OCI-LY1 (cell line): ENCODE results near the gene DDX31.

Experiments
- H2AFZ ChIP-seq: fragments of 200-600 bp; sonication (generic), shearing (Covaris generic); 2 replicates; pipeline ENCODE4 v1.6.0; 2014; ENCODE audit warnings: antibody characterized with exemption, mild to moderate bottlenecking, low read length
- H3F3A ChIP-seq: fragments of 200-600 bp; sonication (generic), shearing (Covaris generic); 2 replicates; pipeline ENCODE4 v1.6.0; 2014; ENCODE audit warnings: mild to moderate bottlenecking, antibody characterized with exemption, low read length, moderate library complexity; ENCODE audit not compliant: insufficient read depth
- H3K27ac ChIP-seq: fragments of 200-600 bp; sonication (generic); 2 replicates; pipeline ENCODE4 v1.5.1; 2014; ENCODE audit warnings: low read length, mixed run types, mild to moderate bottlenecking, low read depth; ENCODE audit not compliant: poor library complexity, severe bottlenecking
- H3K27me3 ChIP-seq: fragments of 200-600 bp; sonication (generic); 2 replicates; pipeline ENCODE4 v1.6.0; 2014; ENCODE audit warnings: antibody characterized with exemption, mild to moderate bottlenecking, low read length, moderate library complexity; ENCODE audit not compliant: insufficient read depth
- H3K36me3 ChIP-seq: fragments of 200-600 bp; sonication (generic); 2 replicates; pipeline ENCODE4 v1.6.1; 2014; ENCODE audit warnings: mild to moderate bottlenecking, antibody characterized with exemption, low read length, moderate library complexity, mixed read lengths; ENCODE audit not compliant: insufficient read depth
- H3K4me1 ChIP-seq: fragments of 200-600 bp; sonication (generic); 2 replicates; pipeline ENCODE4 v1.5.1; 2014; ENCODE audit warnings: mild to moderate bottlenecking, low read length, moderate library complexity; ENCODE audit not compliant: insufficient read depth, severe bottlenecking
- H3K4me2 ChIP-seq: fragments of 200-600 bp; sonication (generic), shearing (Covaris generic); 2 replicates; pipeline ENCODE4 v1.6.1; 2014; ENCODE audit warnings: low read length
- H3K4me3 ChIP-seq: fragments of 200-600 bp; sonication (generic); 2 replicates; pipeline ENCODE4 v1.5.1; 2014; ENCODE audit warnings: low read length, low read depth, mild to moderate bottlenecking, mixed read lengths; ENCODE audit not compliant: poor library complexity, severe bottlenecking
- H3K79me2 ChIP-seq: fragments of 200-600 bp; shearing (Covaris generic); 2 replicates; pipeline ENCODE4 v1.6.1; 2016; ENCODE audit warnings: mixed run types, low read length, mixed read lengths; ENCODE audit not compliant: insufficient read depth
- H3K9ac ChIP-seq: fragments of 200-600 bp; sonication (generic), shearing (Covaris generic); 2 replicates; pipeline ENCODE4 v1.6.1; 2014; ENCODE audit warnings: mild to moderate bottlenecking, low read length, mixed read lengths
- H3K9me2 ChIP-seq: fragments of 200-600 bp; sonication (generic), shearing (Covaris generic); 2 replicates; pipeline ENCODE4 v1.6.1; 2014; ENCODE audit warnings: low read depth, mild to moderate bottlenecking, low read length, mixed read lengths
- H3K9me3 ChIP-seq: fragments of 200-600 bp; shearing (Covaris generic); 2 replicates; pipeline ENCODE4 v1.6.1; 2014; ENCODE audit warnings: low read length, mixed read lengths
- H4K20me1 ChIP-seq: fragments of 200-600 bp; sonication (generic), shearing (Covaris generic); 2 replicates; pipeline ENCODE4 v1.6.0; 2016; ENCODE audit warnings: mild to moderate bottlenecking, low read length; ENCODE audit not compliant: insufficient read depth
- EZH2 ChIP-seq: fragments of 200-600 bp; sonication (generic), shearing (Covaris generic); IDR thresholded peaks from 2 replicates; pipeline ENCODE4 v1.8.0; 2017; ENCODE audit warnings: borderline replicate concordance, mixed run types, mild to moderate bottlenecking, antibody characterized with exemption, low read length, moderate library complexity, mixed read lengths
- TF ChIP-seq, protein P1 (sequence below): fragments of 200-600 bp; sonication (generic), shearing (Covaris generic); IDR thresholded peaks from 2 replicates; pipeline ENCODE4 v1.5.1; 2017; ENCODE audit warnings: mild to moderate bottlenecking, antibody characterized with exemption, low read length, moderate library complexity, mixed read lengths

The DDX31 gene

DNA sequence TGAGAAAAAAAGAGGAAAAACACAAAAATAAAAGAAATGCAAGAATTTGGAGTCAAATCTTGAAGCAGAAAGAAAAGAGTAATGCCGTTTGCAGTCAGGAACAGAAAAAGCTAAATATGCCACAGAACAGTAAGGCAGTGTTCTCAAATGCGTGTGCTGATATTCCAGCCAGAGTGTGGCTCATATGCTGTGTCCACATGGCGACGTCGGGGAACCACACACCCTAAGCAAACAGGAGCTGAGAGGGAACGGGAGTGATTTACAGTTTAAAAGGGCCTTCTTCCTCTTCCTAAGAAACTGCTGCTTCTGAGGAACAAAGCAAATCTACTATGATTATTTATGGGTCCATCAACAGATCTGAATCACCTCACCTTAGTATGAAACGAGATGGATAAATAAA, 42.7 kb downstream of the DDX31 start:
- Histone ChIP-seq H3K9ac (no peak overlapping the region), H3K36me3 (peaks cover 82% of the 10 kb centered on the region), H4K20me1 (no peaks in the 10 kb centered on the region), H3K27me3 (no peaks in the 10 kb centered on the region), H3K4me2 (no peak overlapping the region), H3K79me2 (no peaks in the 10 kb centered on the region), H3F3A (no peaks in the 10 kb centered on the region), H2AFZ (no peak overlapping the region), H3K27ac (no peak overlapping the region), H3K4me3 (no peak overlapping the region), H3K4me1 (no peaks in the 10 kb centered on the region), H3K9me3 (no peaks in the 10 kb centered on the region), H3K9me2 (no peaks in the 10 kb centered on the region)
- TF ChIP-seq EZH2 = no peak
- TF ChIP-seq, protein P1, sequence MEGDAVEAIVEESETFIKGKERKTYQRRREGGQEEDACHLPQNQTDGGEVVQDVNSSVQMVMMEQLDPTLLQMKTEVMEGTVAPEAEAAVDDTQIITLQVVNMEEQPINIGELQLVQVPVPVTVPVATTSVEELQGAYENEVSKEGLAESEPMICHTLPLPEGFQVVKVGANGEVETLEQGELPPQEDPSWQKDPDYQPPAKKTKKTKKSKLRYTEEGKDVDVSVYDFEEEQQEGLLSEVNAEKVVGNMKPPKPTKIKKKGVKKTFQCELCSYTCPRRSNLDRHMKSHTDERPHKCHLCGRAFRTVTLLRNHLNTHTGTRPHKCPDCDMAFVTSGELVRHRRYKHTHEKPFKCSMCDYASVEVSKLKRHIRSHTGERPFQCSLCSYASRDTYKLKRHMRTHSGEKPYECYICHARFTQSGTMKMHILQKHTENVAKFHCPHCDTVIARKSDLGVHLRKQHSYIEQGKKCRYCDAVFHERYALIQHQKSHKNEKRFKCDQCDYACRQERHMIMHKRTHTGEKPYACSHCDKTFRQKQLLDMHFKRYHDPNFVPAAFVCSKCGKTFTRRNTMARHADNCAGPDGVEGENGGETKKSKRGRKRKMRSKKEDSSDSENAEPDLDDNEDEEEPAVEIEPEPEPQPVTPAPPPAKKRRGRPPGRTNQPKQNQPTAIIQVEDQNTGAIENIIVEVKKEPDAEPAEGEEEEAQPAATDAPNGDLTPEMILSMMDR = no peak

- no peak overlapping the region for H3K27ac ChIP-seq
- H3K4me2 ChIP-seq = no peak overlapping the region
- TF ChIP-seq, protein P1 = no peak
- TF ChIP-seq EZH2 = no peak
- no peak overlapping the region for H2AFZ ChIP-seq
- H3K27me3 ChIP-seq = no peaks in the 10 kb centered on the region
- H3F3A ChIP-seq = no peaks in the 10 kb centered on the region
- H3K4me3 ChIP-seq = no peak overlapping the region
- no peak overlapping the region for H3K9ac ChIP-seq
- H3K36me3 ChIP-seq = peaks cover 82% of the 10 kb centered on the region
- H3K9me3 ChIP-seq = no peaks in the 10 kb centered on the region
- H3K79me2 ChIP-seq = no peaks in the 10 kb centered on the region
- H3K9me2 ChIP-seq = no peaks in the 10 kb centered on the region
- H3K4me1 ChIP-seq = no peaks in the 10 kb centered on the region
- no peaks in the 10 kb centered on the region for H4K20me1 ChIP-seq
These were observed 43.5 kb downstream of the DDX31 start for GRCh38 chr9:132626285-132626684.

- TF ChIP-seq EZH2 = no peak
- TF ChIP-seq, protein P1 = no peak
- no peaks in the 10 kb centered on the region for H3F3A ChIP-seq
- no peak overlapping the region for H3K4me2 ChIP-seq
- H3K36me3 ChIP-seq = peaks cover 71% of the 10 kb centered on the region
- H3K4me3 ChIP-seq = no peak overlapping the region
- no peaks in the 10 kb centered on the region for H3K27me3 ChIP-seq
- H4K20me1 ChIP-seq = no peaks in the 10 kb centered on the region
- H3K4me1 ChIP-seq = no peaks in the 10 kb centered on the region
- no peaks in the 10 kb centered on the region for H3K9me2 ChIP-seq
- no peak overlapping the region for H2AFZ ChIP-seq
- H3K27ac ChIP-seq = no peak overlapping the region
- H3K79me2 ChIP-seq = no peaks in the 10 kb centered on the region
- no peaks in the 10 kb centered on the region for H3K9me3 ChIP-seq
- H3K9ac ChIP-seq = no peak overlapping the region
These were observed 47.6 kb downstream of the DDX31 start for GRCh38 chr9:132622159-132622558.
